GM23338 (cell line): ENCODE data around the gene THBS2. TPM values are rescaled to one million over a fixed set of nuclear protein-coding genes. Genes with fewer than 3 reads are reported as not detected.

Source experiments
- ATAC-seq: fragments of 200-7000 bp; cut with Tn5 transposase; 3 replicates; pipeline ENCODE4 v1.9.1; 2020
- DNase-seq: peaks from one replicate; pipeline ENCODE4 v3.0.0-alpha.2; 2015; ENCODE audit warnings: low spot score
- H2AFZ ChIP-seq: fragments of 200-600 bp; sonication (generic); 2 replicates; pipeline ENCODE4 v1.8.0; 2016; ENCODE audit warnings: antibody characterized with exemption, mild to moderate bottlenecking, moderate library complexity
- H3F3A ChIP-seq: fragments of 200-600 bp; sonication (generic); replicated peaks from 2 replicates; pipeline ENCODE4 v1.8.0; 2017; ENCODE audit warnings: antibody characterized with exemption, mixed run types, low read depth
- H3K27ac ChIP-seq: fragments of 200-600 bp; sonication (generic); 2 replicates; pipeline ENCODE4 v1.6.1; 2016; ENCODE audit warnings: low read depth
- H3K27me3 ChIP-seq: fragments of 200-600 bp; sonication (generic); 2 replicates; pipeline ENCODE4 v1.8.0; 2016; ENCODE audit warnings: mild to moderate bottlenecking, mixed run types, moderate library complexity; ENCODE audit not compliant: insufficient read depth
- H3K36me3 ChIP-seq: fragments of 200-600 bp; sonication (generic); 2 replicates; pipeline ENCODE4 v1.8.0; 2016; ENCODE audit warnings: mild to moderate bottlenecking; ENCODE audit not compliant: insufficient read depth
- H3K4me1 ChIP-seq: fragments of 200-600 bp; sonication (generic); 2 replicates; pipeline ENCODE4 v1.8.0; 2016; ENCODE audit warnings: mild to moderate bottlenecking, moderate library complexity; ENCODE audit not compliant: insufficient read depth
- H3K4me2 ChIP-seq: fragments of 200-600 bp; sonication (generic); 2 replicates; pipeline ENCODE4 v1.7.1; 2017; ENCODE audit warnings: mixed run types
- H3K4me3 ChIP-seq: fragments of 200-600 bp; sonication (generic); 2 replicates; pipeline ENCODE4 v1.6.1; 2016; ENCODE audit warnings: mixed run types
- H3K79me2 ChIP-seq: fragments of 200-600 bp; sonication (generic); replicated peaks from 2 replicates; pipeline ENCODE4 v1.8.0; 2017; ENCODE audit warnings: mild to moderate bottlenecking; ENCODE audit not compliant: insufficient read depth
- H3K9me2 ChIP-seq: fragments of 200-600 bp; sonication (generic); 2 replicates; pipeline ENCODE4 v1.8.0; 2017; ENCODE audit not compliant: insufficient read depth
- H4K20me1 ChIP-seq: fragments of 200-600 bp; sonication (generic); replicated peaks from 2 replicates; pipeline ENCODE4 v1.8.0; 2017; ENCODE audit warnings: mild to moderate bottlenecking; ENCODE audit not compliant: insufficient read depth
- H3K27ac Mint-ChIP-seq: 2 replicates; pipeline ENCODE4 v1.8.0; 2020; ENCODE audit warnings: inconsistent platforms, mild to moderate bottlenecking, moderate library complexity, mixed read lengths
- H3K27me3 Mint-ChIP-seq: 3 replicates; pipeline ENCODE4 v1.8.0; 2022; ENCODE audit warnings: low read depth, mild to moderate bottlenecking, moderate library complexity, mixed read lengths, inconsistent platforms; ENCODE audit not compliant: insufficient read depth, poor library complexity
- H3K36me3 Mint-ChIP-seq: 3 replicates; pipeline ENCODE4 v1.8.0; 2021; ENCODE audit warnings: low read depth, mild to moderate bottlenecking, inconsistent platforms, moderate library complexity, mixed read lengths
- H3K4me1 Mint-ChIP-seq: 3 replicates; pipeline ENCODE4 v1.8.0; 2020; ENCODE audit warnings: mild to moderate bottlenecking, inconsistent platforms, mixed read lengths
- H3K4me3 Mint-ChIP-seq: 3 replicates; pipeline ENCODE4 v1.8.0; 2021; ENCODE audit warnings: moderate library complexity, mild to moderate bottlenecking, inconsistent platforms, mixed read lengths
- H3K9me3 Mint-ChIP-seq: 3 replicates; pipeline ENCODE4 v1.8.0; 2020; ENCODE audit warnings: moderate library complexity, mild to moderate bottlenecking, inconsistent platforms, mixed read lengths
- EZH2phosphoT487 ChIP-seq: fragments of 200-600 bp; sonication (generic); IDR thresholded peaks from one replicate; pipeline ENCODE4 v1.8.1; 2018; ENCODE audit warnings: antibody characterized with exemption; ENCODE audit not compliant: unreplicated experiment
- JUNB ChIP-seq: IDR thresholded peaks from one replicate; pipeline ENCODE4 v1.6.1; 2016; ENCODE audit warnings: antibody characterized with exemption; ENCODE audit not compliant: unreplicated experiment
- NANOG ChIP-seq: IDR thresholded peaks from 2 replicates; pipeline ENCODE4 v1.6.1; 2016; ENCODE audit warnings: antibody characterized with exemption, borderline replicate concordance
- ZNF331 ChIP-seq: fragments of 250-450 bp; sonication (Bioruptor Pico); IDR thresholded peaks from 2 replicates; pipeline ENCODE4 v1.5.0; 2020; ENCODE audit warnings: low read depth, mild to moderate bottlenecking, moderate library complexity
- polyA plus RNA-seq: library from polyadenylated mRNA; unstranded; fragments of >200 nt; fragmentation: Nextera tagmentation; extraction: Ambion mirVana; gene quantifications from 2 replicates; pipeline ENCODE4 v1.2.1, GENCODE V29; 2016
- total RNA-seq: library from RNA; depleted of rRNA; stranded (reverse); fragments of >200 nt; shearing (Covaris generic); gene quantifications from 2 replicates; pipeline ENCODE4 v1.2.3, GENCODE V29; 2014
- TF ChIP-seq, protein P1 (sequence below): IDR thresholded peaks from 2 replicates; pipeline ENCODE4 v1.6.1; 2016; ENCODE audit warnings: antibody characterized with exemption
- TF ChIP-seq, protein P2 (sequence below), 2 experiments: fragments of 200-600 bp in 1 of 2; sonication (generic) in 1 of 2; conservative IDR thresholded peaks; 2 replicates each; pipeline versions ENCODE4 v1.5.1 to v1.6.1; 2016 to 2017; ENCODE audit warnings: antibody characterized with exemption in 2 of 2, low read depth in 2 of 2, mild to moderate bottlenecking in 2 of 2, moderate library complexity in 1 of 2

THBS2 gene
- total and polyA plus RNA-seq, 2 experiments from 2014 or later: 7.9 to 44.7 TPM

DNA sequence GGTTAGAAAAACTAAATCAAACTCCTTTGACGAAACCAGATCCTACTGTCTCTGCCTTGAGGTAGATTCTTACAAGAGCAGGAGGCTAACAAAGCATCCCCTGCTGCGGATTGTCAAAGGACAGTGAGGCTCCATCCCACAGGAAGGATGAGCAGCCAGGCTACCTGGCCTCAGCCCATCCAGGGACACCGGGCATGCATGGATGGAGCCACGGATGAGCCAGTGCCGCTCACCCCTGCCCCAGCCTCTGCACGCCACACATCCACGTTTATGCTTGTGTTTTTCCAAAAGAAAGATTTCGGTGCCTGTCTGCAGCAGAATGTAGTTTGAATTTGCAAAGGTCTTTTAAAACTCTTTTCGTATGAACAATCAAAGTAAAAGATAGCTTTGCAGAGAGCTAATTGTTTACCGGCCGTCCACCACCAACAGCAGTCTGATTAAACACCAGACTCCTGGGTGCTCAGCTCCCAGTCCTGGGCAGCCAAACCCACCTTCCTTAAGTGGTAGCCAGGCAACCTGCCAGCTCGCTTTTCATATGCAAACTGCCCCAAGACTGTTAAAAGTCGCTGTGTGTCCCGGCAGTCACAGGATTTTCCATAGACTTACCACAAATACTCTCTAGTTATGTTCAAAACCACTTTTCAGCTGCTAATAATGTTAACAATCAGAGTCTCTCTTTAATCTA, 999 bp downstream of the THBS2 start:
- DNase-seq (peak; percentile 72), ATAC-seq (peak; percentile 68)
- peaks cover 15% of the 10 kb centered on the region; the same call in 1 of the 2 replicates for H3K27me3 ChIP-seq
- Mint-ChIP-seq H3K27ac (peak overlapping the region; percentile 74; the same call in 1 of the 2 replicates), H3K9me3 (peaks cover 16% of the 10 kb centered on the region; the same call in 2 of the 3 replicates), H3K4me3 (peak overlapping the region; percentile 75), H3K36me3 (peaks cover 28% of the 10 kb centered on the region), H3K27me3 (peaks cover 22% of the 10 kb centered on the region), H3K4me1 (peaks cover 55% of the 10 kb centered on the region)
- H3K4me3 ChIP-seq: peak overlapping the region; percentile 54
- peak overlapping the region; percentile 53; the same call in 1 of the 2 replicates for H3K27ac ChIP-seq
- peaks cover 3% of the 10 kb centered on the region; the same call in 1 of the 2 replicates for H3K36me3 ChIP-seq
- H2AFZ ChIP-seq: no peak overlapping the region
- H3K79me2 ChIP-seq: peaks cover 9% of the 10 kb centered on the region
- H3K4me1 ChIP-seq: peaks cover 40% of the 10 kb centered on the region
- H3K9me2 ChIP-seq: 0 out of 2 replicates have a peak, but pooled peaks cover 7% of the 10 kb centered on the region
- H3K4me2 ChIP-seq: peak overlapping the region; percentile 79
- H4K20me1 ChIP-seq: no peaks in the 10 kb centered on the region
- TF ChIP-seq JUNB (no peak), NANOG (peak; percentile 44; the same call in 1 of the 2 replicates)
- peaks cover 10% of the 10 kb centered on the region for H3F3A ChIP-seq

DNA sequence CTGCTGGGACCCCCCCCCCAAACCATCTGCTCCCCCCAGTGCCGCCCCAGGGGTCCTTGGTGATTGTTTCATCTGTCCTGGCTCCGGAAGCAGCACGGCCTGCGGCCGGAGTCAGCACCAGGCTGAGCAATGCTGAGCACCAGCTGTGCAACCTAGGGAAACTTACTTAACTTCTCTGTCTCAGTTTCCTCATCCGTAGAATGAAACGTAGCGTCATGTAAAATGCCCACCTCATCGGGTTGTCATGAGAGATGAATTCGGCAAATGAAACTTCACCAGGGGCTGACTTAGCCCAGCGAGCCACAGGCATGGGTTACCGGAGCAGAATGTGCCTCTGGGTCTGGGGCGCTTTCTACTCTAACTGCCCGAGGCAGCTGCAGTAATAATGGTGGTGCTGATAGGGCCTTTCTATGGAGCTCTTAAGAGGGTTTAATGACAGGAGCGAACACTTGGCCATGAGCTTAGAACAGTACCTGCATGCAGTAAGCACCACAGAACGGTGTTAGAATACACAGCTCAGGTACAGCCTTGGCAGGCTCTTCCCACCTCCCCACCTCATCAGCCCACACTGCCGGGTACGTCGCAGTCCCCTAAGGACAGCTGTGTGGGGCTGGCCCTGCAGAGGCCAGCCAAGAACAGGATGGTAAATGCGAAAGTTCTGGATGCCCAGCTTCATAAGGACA, 1.7 kb downstream of the THBS2 start:
- H3F3A ChIP-seq: peaks cover 16% of the 10 kb centered on the region
- H3K4me1 Mint-ChIP-seq: peaks cover 55% of the 10 kb centered on the region
- peaks cover 22% of the 10 kb centered on the region for H3K27me3 Mint-ChIP-seq
- peaks cover 9% of the 10 kb centered on the region for H3K79me2 ChIP-seq
- DNase-seq (peak; percentile 32), ATAC-seq (peak; percentile 25)
- peaks cover 6% of the 10 kb centered on the region; the same call in 1 of the 2 replicates for H3K9me2 ChIP-seq
- H3K4me3 ChIP-seq: peak overlapping the region; percentile 54
- no peaks in the 10 kb centered on the region; the same call in 1 of the 2 replicates for H4K20me1 ChIP-seq
- H3K4me3 Mint-ChIP-seq: peak overlapping the region; percentile 75
- peaks cover 8% of the 10 kb centered on the region; the same call in 1 of the 2 replicates for H3K36me3 ChIP-seq
- H3K4me1 ChIP-seq: peaks cover 40% of the 10 kb centered on the region
- H2AFZ ChIP-seq: no peak overlapping the region
- peak overlapping the region; percentile 79 for H3K4me2 ChIP-seq
- TF ChIP-seq, protein P1, sequence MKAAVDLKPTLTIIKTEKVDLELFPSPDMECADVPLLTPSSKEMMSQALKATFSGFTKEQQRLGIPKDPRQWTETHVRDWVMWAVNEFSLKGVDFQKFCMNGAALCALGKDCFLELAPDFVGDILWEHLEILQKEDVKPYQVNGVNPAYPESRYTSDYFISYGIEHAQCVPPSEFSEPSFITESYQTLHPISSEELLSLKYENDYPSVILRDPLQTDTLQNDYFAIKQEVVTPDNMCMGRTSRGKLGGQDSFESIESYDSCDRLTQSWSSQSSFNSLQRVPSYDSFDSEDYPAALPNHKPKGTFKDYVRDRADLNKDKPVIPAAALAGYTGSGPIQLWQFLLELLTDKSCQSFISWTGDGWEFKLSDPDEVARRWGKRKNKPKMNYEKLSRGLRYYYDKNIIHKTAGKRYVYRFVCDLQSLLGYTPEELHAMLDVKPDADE: no peak
- no peak for TF ChIP-seq EZH2phosphoT487
- TF ChIP-seq ZNF331: no peak
- H3K27me3 ChIP-seq: peaks cover 15% of the 10 kb centered on the region; the same call in 1 of the 2 replicates
- peak overlapping the region; percentile 53; the same call in 1 of the 2 replicates for H3K27ac ChIP-seq
- H3K36me3 Mint-ChIP-seq: peaks cover 35% of the 10 kb centered on the region
- H3K9me3 Mint-ChIP-seq: peaks cover 12% of the 10 kb centered on the region; the same call in 2 of the 3 replicates
- H3K27ac Mint-ChIP-seq: 0 out of 2 replicates have a peak overlapping the region, but pooled peaks have one; percentile 74

DNA sequence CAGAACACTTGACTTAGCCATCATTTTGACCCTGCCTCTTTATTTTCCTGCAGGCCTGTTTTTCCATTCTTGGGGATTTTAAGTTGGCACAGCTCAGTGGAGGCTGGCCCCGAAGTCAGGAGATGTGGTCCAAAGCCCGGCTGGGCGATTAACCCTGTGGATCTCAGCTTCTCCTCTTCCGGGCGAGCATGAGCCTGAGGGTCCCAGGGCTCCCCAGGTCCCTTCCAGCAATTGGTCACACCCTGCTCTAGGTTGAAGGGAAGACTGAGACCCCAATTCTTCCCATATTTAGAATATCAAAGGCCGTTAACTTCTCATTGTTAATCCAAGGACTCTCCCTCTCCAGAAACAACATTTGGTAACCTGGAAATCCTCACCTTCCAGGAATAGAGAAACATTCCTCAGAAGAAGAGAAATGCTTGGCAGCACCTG, 2.3 kb downstream of the THBS2 start:
- Histone ChIP-seq H3F3A (peaks cover 16% of the 10 kb centered on the region), H3K36me3 (peaks cover 12% of the 10 kb centered on the region; the same call in 1 of the 2 replicates), H2AFZ (no peak overlapping the region), H4K20me1 (no peaks in the 10 kb centered on the region; the same call in 1 of the 2 replicates), H3K4me1 (peaks cover 40% of the 10 kb centered on the region), H3K27me3 (peaks cover 15% of the 10 kb centered on the region; the same call in 1 of the 2 replicates), H3K9me2 (peaks cover 6% of the 10 kb centered on the region; the same call in 1 of the 2 replicates), H3K27ac (0 out of 2 replicates have a peak overlapping the region, but pooled peaks have one; percentile 30), H3K4me2 (peak overlapping the region; percentile 79), H3K79me2 (peaks cover 9% of the 10 kb centered on the region), H3K4me3 (peak overlapping the region; percentile 54)
- H3K9me3 Mint-ChIP-seq: peaks cover 11% of the 10 kb centered on the region; the same call in 2 of the 3 replicates
- H3K27me3 Mint-ChIP-seq: peaks cover 22% of the 10 kb centered on the region
- no peak overlapping the region for H3K27ac Mint-ChIP-seq
- DNase-seq (peak; percentile 66), ATAC-seq (peak; percentile 7)
- peak; percentile 51; the same call in 1 of the 2 replicates for TF ChIP-seq NANOG
- TF ChIP-seq, protein P2, sequence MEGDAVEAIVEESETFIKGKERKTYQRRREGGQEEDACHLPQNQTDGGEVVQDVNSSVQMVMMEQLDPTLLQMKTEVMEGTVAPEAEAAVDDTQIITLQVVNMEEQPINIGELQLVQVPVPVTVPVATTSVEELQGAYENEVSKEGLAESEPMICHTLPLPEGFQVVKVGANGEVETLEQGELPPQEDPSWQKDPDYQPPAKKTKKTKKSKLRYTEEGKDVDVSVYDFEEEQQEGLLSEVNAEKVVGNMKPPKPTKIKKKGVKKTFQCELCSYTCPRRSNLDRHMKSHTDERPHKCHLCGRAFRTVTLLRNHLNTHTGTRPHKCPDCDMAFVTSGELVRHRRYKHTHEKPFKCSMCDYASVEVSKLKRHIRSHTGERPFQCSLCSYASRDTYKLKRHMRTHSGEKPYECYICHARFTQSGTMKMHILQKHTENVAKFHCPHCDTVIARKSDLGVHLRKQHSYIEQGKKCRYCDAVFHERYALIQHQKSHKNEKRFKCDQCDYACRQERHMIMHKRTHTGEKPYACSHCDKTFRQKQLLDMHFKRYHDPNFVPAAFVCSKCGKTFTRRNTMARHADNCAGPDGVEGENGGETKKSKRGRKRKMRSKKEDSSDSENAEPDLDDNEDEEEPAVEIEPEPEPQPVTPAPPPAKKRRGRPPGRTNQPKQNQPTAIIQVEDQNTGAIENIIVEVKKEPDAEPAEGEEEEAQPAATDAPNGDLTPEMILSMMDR (conservative IDR thresholded peaks at IDR 0.05; ENCODE audit: low read depth in 2 of 2): no peak
- peaks cover 39% of the 10 kb centered on the region for H3K36me3 Mint-ChIP-seq
- peaks cover 55% of the 10 kb centered on the region for H3K4me1 Mint-ChIP-seq
- H3K4me3 Mint-ChIP-seq: peak overlapping the region; percentile 75
